Kidney (tissue), 14 donors: ENCODE measurements around the gene NFE2L2. TPM values are rescaled to one million over a fixed set of nuclear protein-coding genes. Genes with fewer than 3 reads are reported as not detected.
"Not testable (repeated sequence)": the region's sequence is repeated elsewhere in the genome, so short reads cannot be mapped to it uniquely, and the experiment has no call there.

Experiments used
- DNase-seq, 5 donors: peaks; one replicate each; pipeline ENCODE4 v3.0.0-alpha.2; 2013 to 2020
- FAIRE-seq: peaks from 2 replicates; lab custom pipeline; 2012; peaks lifted over from hg19 to GRCh38; lab: Jason Lieb, UNC
- H3K27ac ChIP-seq, 2 donors: one replicate each; pipeline ENCODE4 v1.7.0; 2013; ENCODE audit warnings: low read depth in 2 of 2, low read length in 2 of 2, inconsistent platforms in 1 of 2
- H3K27me3 ChIP-seq: one replicate; pipeline ENCODE4 v1.7.1; 2013; ENCODE audit warnings: low read length, inconsistent platforms; ENCODE audit not compliant: control insufficient read depth, insufficient read depth
- H3K36me3 ChIP-seq, 3 donors: one replicate each; pipeline versions ENCODE4 v1.7.0 to v1.7.1; 2013; ENCODE audit warnings: low read length in 3 of 3, control low read depth in 1 of 3, inconsistent platforms in 1 of 3; ENCODE audit not compliant: insufficient read depth in 3 of 3, control insufficient read depth in 2 of 3
- H3K4me1 ChIP-seq, 3 donors: one replicate each; pipeline versions ENCODE4 v1.7.0 to v1.7.1; 2013; ENCODE audit warnings: low read length in 3 of 3, inconsistent platforms in 1 of 3, low read depth in 1 of 3; ENCODE audit not compliant: control insufficient read depth in 2 of 3, insufficient read depth in 2 of 3
- H3K4me3 ChIP-seq, 3 donors: one replicate each; pipeline versions ENCODE4 v1.7.0 to v1.8.1; 2013; ENCODE audit warnings: low read length in 3 of 3, control low read depth in 1 of 3, inconsistent platforms in 1 of 3
- H3K9ac ChIP-seq, 3 donors: one replicate each; pipeline versions ENCODE4 v1.7.0 to v1.7.1; 2013; ENCODE audit warnings: low read length in 3 of 3, control low read depth in 1 of 3, inconsistent platforms in 1 of 3
- H3K9me3 ChIP-seq, 3 donors: one replicate each; pipeline versions ENCODE4 v1.7.0 to v1.7.1; 2013; ENCODE audit warnings: low read length in 3 of 3, control low read depth in 1 of 3, inconsistent platforms in 1 of 3; ENCODE audit not compliant: control insufficient read depth in 2 of 3, insufficient read depth in 1 of 3
- CTCF ChIP-seq: IDR thresholded peaks from 3 replicates; pipeline ENCODE4 v1.5.1; 2012; ENCODE audit warnings: mild to moderate bottlenecking, moderate library complexity, borderline replicate concordance; ENCODE audit not compliant: insufficient read depth; ENCODE audit errors: extremely low read depth
- intact Hi-C: fragments of 100-400 bp; cut with DNase I; formaldehyde crosslinking; loops from one replicate; pipeline ENCODE4 v1.11.1; 2022
- polyA plus RNA-seq: library from polyadenylated mRNA; stranded (reverse); fragments of 350-450 nt; fragmentation: Illumina TruSeq; extraction: RNeasy Lipid Tissue Mini Kit (QIAGEN cat#74804); gene quantifications from one replicate; pipeline ENCODE4 v1.2.3, GENCODE V29; 2014; ENCODE audit warnings: low read depth, low replicate concordance; ENCODE audit not compliant: insufficient read depth
- total RNA-seq: library from RNA; stranded (reverse); fragmentation: NEBNext Ultra II Directional; extraction: Animal tissue kit (Norgen Biotek cat#: 25700); gene quantifications from one replicate; pipeline ENCODE4 v1.2.1, GENCODE V29; 2021
- donor health status: control.
- donor health status: control.
- donor health status: control.
- donor health status: control.
- donor health status: control.
- donor health status: DM: yes; HTN: yes; CAD: no.
- donor health status: Normal renal cell carcinoma (clear cell type).

The NFE2L2 gene
- total and polyA plus RNA-seq, 2 donors from 2014 or later, result 105 to 149 TPM

GRCh38 chr2:177268187-177268871, 3.8 kb upstream of the NFE2L2 start:
- Histone ChIP-seq H3K4me3 (no peak overlapping the region), H3K27ac (peak overlapping the region in 1 of 2 donors; percentile 9), H3K36me3 (no peaks in the 10 kb centered on the region), H3K9me3 (no peaks in the 10 kb centered on the region), H3K4me1 (peaks cover 2 to 9% (median 6%) of the 10 kb centered on the region in 3 donors), H3K9ac (no peak overlapping the region), H3K27me3 (no peaks in the 10 kb centered on the region)
- TF ChIP-seq CTCF, result no peak
- intact Hi-C loops, result no loop called here
- no peak for DNase-seq
- no peak for FAIRE-seq

- H3K4me3 ChIP-seq, H3K9ac ChIP-seq, intact Hi-C loops, H3K27me3 ChIP-seq, H3K9me3 ChIP-seq, DNase-seq, H3K36me3 ChIP-seq, FAIRE-seq, H3K4me1 ChIP-seq: not testable (repeated sequence)
- H3K27ac ChIP-seq, result peak overlapping the region in 1 of 2 donors; percentile 99
These were observed 2.4 kb upstream of the NFE2L2 start for GRCh38 chr2:177266955-177267354.

GRCh38 chr2:177265824-177266817, 1.6 kb upstream of the NFE2L2 start:
- TF ChIP-seq CTCF, result no peak
- H3K9me3 ChIP-seq, result no peaks in the 10 kb centered on the region
- H3K27me3 ChIP-seq, result no peaks in the 10 kb centered on the region
- H3K4me1 ChIP-seq, result peaks cover 2 to 8% (median 5%) of the 10 kb centered on the region in 3 donors
- H3K27ac ChIP-seq, result peak overlapping the region; percentile 99
- H3K9ac ChIP-seq, result peak overlapping the region; percentile 8 to 94 (median 27)
- H3K4me3 ChIP-seq, result peak overlapping the region in 2 of 3 donors; percentile 75 to 77
- DNase-seq (peak in 2 of 5 donors; percentile 54 to 66), FAIRE-seq (peak; percentile 50)
- intact Hi-C loops, result no loop called here
- H3K36me3 ChIP-seq, result no peaks in the 10 kb centered on the region
